PC-9 (cell line): ENCODE data around the gene CD83. TPM values are rescaled to one million over a fixed set of nuclear protein-coding genes. Genes with fewer than 3 reads are reported as not detected.

Experiments used
- BruUV-seq: library from RNA; stranded (reverse); fragments of 400-500 nt; replicated peaks from 2 replicates; lab custom pipeline; 2021; lab: Mats Ljungman, UMichigan
- CTCF ChIA-PET: fragments of 300-600 bp; sonication (Branson Sonifier 250); formaldehyde crosslinking; loops from one replicate; lab custom pipeline; 2022; ENCODE audit warnings: antibody characterized with exemption; lab: Charles Lee
- POLR2A ChIA-PET: fragments of 300-600 bp; sonication (Branson Sonifier 250); formaldehyde crosslinking; loops from one replicate; lab custom pipeline; 2022; ENCODE audit warnings: antibody characterized with exemption; ENCODE audit not compliant: unreplicated experiment; lab: Charles Lee
- DNase-seq, 2 experiments: peaks; one replicate each; pipeline versions ENCODE4 v3.0.0 to v3.0.0-alpha.2; 2015 to 2022; ENCODE audit warnings: mixed read lengths in 1 of 2
- H2AFZ ChIP-seq: fragments of 200-600 bp; sonication (generic); 2 replicates; pipeline ENCODE4 v1.8.1; 2017; ENCODE audit warnings: antibody characterized with exemption
- H3F3A ChIP-seq: fragments of 200-600 bp; sonication (generic); 2 replicates; pipeline ENCODE4 v1.8.1; 2017; ENCODE audit warnings: antibody characterized with exemption, mild to moderate bottlenecking, low read depth; ENCODE audit not compliant: insufficient read depth
- H3K27ac ChIP-seq: fragments of 200-600 bp; sonication (generic); 2 replicates; pipeline ENCODE4 v1.6.1; 2016; ENCODE audit warnings: mixed run types
- H3K27me3 ChIP-seq: fragments of 200-600 bp; sonication (generic); 2 replicates; pipeline ENCODE4 v1.6.1; 2016; ENCODE audit warnings: low read depth, mixed run types; ENCODE audit not compliant: insufficient read depth
- H3K36me3 ChIP-seq: fragments of 200-600 bp; sonication (generic); 2 replicates; pipeline ENCODE4 v1.6.1; 2016; ENCODE audit warnings: low read depth, mixed run types
- H3K4me1 ChIP-seq: fragments of 200-600 bp; sonication (generic); replicated peaks from 2 replicates; pipeline ENCODE4 v1.6.1; 2016; ENCODE audit warnings: mixed run types; ENCODE audit not compliant: insufficient read depth
- H3K4me2 ChIP-seq: fragments of 200-600 bp; sonication (generic); 2 replicates; pipeline ENCODE4 v1.6.1; 2017; ENCODE audit warnings: mixed run types
- H3K4me3 ChIP-seq: fragments of 200-600 bp; sonication (generic); 2 replicates; pipeline ENCODE4 v1.6.1; 2016; ENCODE audit warnings: mixed run types
- H3K79me2 ChIP-seq: fragments of 200-600 bp; sonication (generic); 2 replicates; pipeline ENCODE4 v1.6.1; 2017; ENCODE audit warnings: low read depth, mixed run types
- H3K9me2 ChIP-seq: fragments of 200-600 bp; sonication (generic); 2 replicates; pipeline ENCODE4 v1.8.1; 2017; ENCODE audit warnings: mild to moderate bottlenecking; ENCODE audit not compliant: insufficient read depth
- H3K9me3 ChIP-seq: fragments of 200-600 bp; sonication (generic); 2 replicates; pipeline ENCODE4 v1.8.1; 2016; ENCODE audit warnings: low read depth; ENCODE audit not compliant: insufficient read depth
- H4K20me1 ChIP-seq: fragments of 200-600 bp; sonication (generic); 2 replicates; pipeline ENCODE4 v1.8.1; 2017; ENCODE audit not compliant: insufficient read depth
- CTCF ChIP-seq: fragments of 200-600 bp; sonication (generic); conservative IDR thresholded peaks from 2 replicates; pipeline ENCODE4 v1.6.1; 2017; ENCODE audit warnings: mixed run types, antibody characterized with exemption, mild to moderate bottlenecking, moderate library complexity
- EZH2 ChIP-seq: fragments of 200-600 bp; sonication (generic); IDR thresholded peaks from 2 replicates; pipeline ENCODE4 v1.8.0; 2017; ENCODE audit warnings: antibody characterized with exemption, low read depth
- intact Hi-C: fragments of 100-400 bp; cut with micrococcal nuclease; formaldehyde crosslinking; loops from one replicate; pipeline ENCODE4 v1.10.0; 2022; ENCODE audit not compliant: unreplicated experiment
- total RNA-seq: library from RNA; stranded (reverse); gene quantifications from 2 replicates; pipeline ENCODE4 v1.2.3, GENCODE V29; 2021

CD83 gene
- total RNA-seq, 1 experiment from 2014 or later = 3.6 TPM

DNA sequence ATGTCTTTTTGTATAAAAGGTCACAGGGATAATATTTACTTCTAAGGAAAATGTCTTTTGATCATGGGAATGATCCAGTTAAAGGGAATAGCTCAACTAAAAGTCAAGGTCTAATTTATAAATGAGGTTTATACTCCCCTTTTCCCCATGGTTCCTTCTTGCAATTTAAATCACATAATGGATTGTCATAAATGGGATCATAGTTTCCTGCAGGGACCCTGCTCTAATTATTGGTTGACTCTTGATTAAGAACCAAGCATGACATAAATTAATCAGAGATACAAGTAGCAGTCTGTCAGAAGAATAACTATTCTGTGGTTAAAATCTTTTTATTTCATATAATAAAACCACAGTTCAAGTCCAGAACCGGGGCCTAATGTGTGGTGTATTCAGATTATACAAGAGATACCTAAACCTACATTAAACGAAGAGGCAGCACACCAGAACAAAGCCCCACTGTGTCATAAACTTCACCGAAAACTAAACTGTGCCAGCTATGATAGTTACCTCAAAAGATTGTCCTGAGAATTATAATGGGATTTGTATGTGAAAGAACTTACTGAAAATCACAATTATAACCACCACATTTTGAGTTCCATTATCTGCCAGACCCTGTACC is 43.0 kb upstream of the CD83 start:
- ChIA-PET POLR2A (no interaction called here), CTCF (interaction anchor here (0.5 kb wide), 1 partner anchor 264 kb away, joined by 3 read pairs; no protein-coding TSS in a partner anchor)
- TF ChIP-seq CTCF = no peak
- no peak for TF ChIP-seq EZH2
- Histone ChIP-seq H3K9me3 (no peaks in the 10 kb centered on the region), H3K36me3 (no peaks in the 10 kb centered on the region), H3K4me3 (no peak overlapping the region), H4K20me1 (no peaks in the 10 kb centered on the region), H3K27me3 (no peaks in the 10 kb centered on the region), H3K4me2 (peak overlapping the region; percentile 35), H2AFZ (0 out of 2 replicates have a peak overlapping the region, but pooled peaks have one; percentile 19), H3K79me2 (no peaks in the 10 kb centered on the region), H3F3A (no peaks in the 10 kb centered on the region), H3K27ac (no peak overlapping the region), H3K9me2 (no peaks in the 10 kb centered on the region), H3K4me1 (no peaks in the 10 kb centered on the region; the same call in 1 of the 2 replicates)
- no TSS peak for BruUV-seq
- intact Hi-C loops = no loop called here
- no peak for DNase-seq

- intact Hi-C loops = no loop called here
- Histone ChIP-seq H3K79me2 (no peaks in the 10 kb centered on the region), H2AFZ (0 out of 2 replicates have a peak overlapping the region, but pooled peaks have one; percentile 19), H3K9me3 (no peaks in the 10 kb centered on the region), H3K36me3 (no peaks in the 10 kb centered on the region), H3K27ac (no peak overlapping the region), H3K9me2 (no peaks in the 10 kb centered on the region), H3K27me3 (no peaks in the 10 kb centered on the region), H3K4me1 (no peaks in the 10 kb centered on the region; the same call in 1 of the 2 replicates), H4K20me1 (no peaks in the 10 kb centered on the region), H3K4me2 (peak overlapping the region; percentile 35), H3F3A (no peaks in the 10 kb centered on the region), H3K4me3 (peak overlapping the region; percentile 3; the same call in 1 of the 2 replicates)
- no peak for DNase-seq
- TF ChIP-seq EZH2 = no peak
- no peak for TF ChIP-seq CTCF
- ChIA-PET POLR2A (no interaction called here), CTCF (interaction anchor here (0.5 to 0.7 kb wide), 2 partner anchors 264 to 481 kb away, joined by 3 to 4 read pairs; no protein-coding TSS in a partner anchor)
- no TSS peak for BruUV-seq
Observed at GRCh38 chr6:14075095-14075503, 42.5 kb upstream of the CD83 start.

DNA sequence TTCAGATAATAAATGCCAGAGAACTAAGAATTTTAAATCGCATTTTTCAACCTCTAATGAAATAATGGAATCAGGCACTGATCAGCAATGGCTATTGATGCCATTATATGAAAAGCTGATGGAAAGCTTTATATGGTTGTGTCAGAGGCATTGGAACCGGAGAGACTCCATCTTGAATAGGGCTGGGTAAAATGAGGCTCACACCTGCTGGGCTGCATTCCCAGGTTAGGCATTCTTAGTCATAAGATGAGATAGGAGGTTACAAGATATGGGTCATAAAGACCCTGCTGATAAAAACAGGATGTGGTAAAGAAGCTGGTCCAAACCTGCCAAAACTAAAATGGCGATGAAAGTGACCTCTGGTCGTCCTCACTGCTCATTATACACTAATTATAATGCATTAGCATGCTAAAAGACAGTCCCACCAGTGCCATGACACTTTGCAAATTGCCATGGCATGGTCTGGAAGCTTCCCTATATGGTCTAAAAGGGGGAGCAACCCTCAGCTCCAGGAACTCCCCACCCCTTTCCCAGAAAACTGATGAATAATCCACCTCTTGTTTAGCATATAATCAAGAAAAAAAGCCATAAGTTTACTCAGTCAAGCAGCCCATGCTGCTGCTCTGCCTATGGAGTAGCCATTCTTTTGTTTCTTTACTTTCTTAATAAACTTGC is 40.2 kb upstream of the CD83 start:
- Histone ChIP-seq H3K27ac (no peak overlapping the region), H3K36me3 (no peaks in the 10 kb centered on the region), H3K4me3 (no peak overlapping the region), H2AFZ (no peak overlapping the region), H3K27me3 (no peaks in the 10 kb centered on the region), H3K4me1 (no peaks in the 10 kb centered on the region; the same call in 1 of the 2 replicates), H3K4me2 (no peak overlapping the region), H3K9me2 (no peaks in the 10 kb centered on the region), H4K20me1 (no peaks in the 10 kb centered on the region), H3F3A (no peaks in the 10 kb centered on the region), H3K79me2 (no peaks in the 10 kb centered on the region), H3K9me3 (no peaks in the 10 kb centered on the region)
- no peak for DNase-seq
- TF ChIP-seq EZH2 (no peak), CTCF (no peak)
- intact Hi-C loops = no loop called here
- BruUV-seq = no TSS peak
- CTCF ChIA-PET = interaction anchor here (0.6 kb wide), 1 partner anchor 1161 kb away, joined by 4 read pairs; no protein-coding TSS in a partner anchor
- POLR2A ChIA-PET = no interaction called here
